CD4-positive, alpha-beta T cell (primary cell): ENCODE measurements around the gene FILIP1L. TPM values are rescaled to one million over a fixed set of nuclear protein-coding genes. Genes with fewer than 3 reads are reported as not detected.

Source experiments
- ATAC-seq: fragments of 200-7000 bp; cut with Tn5 transposase; one replicate; pipeline ENCODE4 v1.10.0; 2022; ENCODE audit warnings: mild to moderate bottlenecking; ENCODE audit not compliant: poor library complexity
- CTCF ChIA-PET: fragments of 350-600 bp; sonication (Branson Sonifier 250); formaldehyde crosslinking; loops from one replicate; lab custom pipeline; 2021; ENCODE audit warnings: antibody characterized with exemption, inconsistent platforms; lab: Charles Lee
- POLR2A ChIA-PET: fragments of 350-600 bp; sonication (Branson Sonifier 250); formaldehyde crosslinking; loops from one replicate; lab custom pipeline; 2021; ENCODE audit warnings: antibody characterized with exemption, inconsistent platforms; lab: Charles Lee
- DNase-seq, 14 experiments: peaks; one replicate each; pipeline ENCODE4 v3.0.0-alpha.2; 2013 to 2020; ENCODE audit warnings: mixed read lengths in 2 of 14
- H3K27ac ChIP-seq, 2 donors: one replicate each; pipeline versions ENCODE4 v1.5.1 to v1.7.0; 2013; ENCODE audit warnings: low read length in 2 of 2, low read depth in 1 of 2, mild to moderate bottlenecking in 1 of 2
- H3K27me3 ChIP-seq, 2 experiments: 1 replicate in 1 of 2; 2 replicates in 1 of 2; pipeline versions ENCODE4 v1.6.1 to v1.7.0; 2013; ENCODE audit warnings: low read length in 2 of 2, control low read depth in 1 of 2, mild to moderate bottlenecking in 1 of 2, moderate library complexity in 1 of 2; ENCODE audit not compliant: insufficient read depth in 2 of 2, control insufficient read depth in 1 of 2
- H3K36me3 ChIP-seq: one replicate; pipeline ENCODE4 v1.6.1; 2013; ENCODE audit warnings: low read length, control low read depth; ENCODE audit not compliant: insufficient read depth
- H3K4me1 ChIP-seq: one replicate; pipeline ENCODE4 v1.6.1; 2013; ENCODE audit warnings: low read length, control low read depth; ENCODE audit not compliant: insufficient read depth
- H3K4me3 ChIP-seq: one replicate; pipeline ENCODE4 v1.5.1; 2013; ENCODE audit warnings: mild to moderate bottlenecking, low read length, moderate library complexity
- H3K9me3 ChIP-seq, 2 experiments: 1 replicate in 1 of 2; 2 replicates in 1 of 2; pipeline versions ENCODE4 v1.6.1 to v1.7.0; 2013; ENCODE audit warnings: low read length in 2 of 2, mild to moderate bottlenecking in 2 of 2, control low read depth in 1 of 2, moderate library complexity in 1 of 2; ENCODE audit not compliant: control insufficient read depth in 1 of 2, insufficient read depth in 1 of 2
- H3K27ac Mint-ChIP-seq: one replicate; pipeline ENCODE4 v1.8.0; 2020; ENCODE audit warnings: mixed read lengths
- H3K27me3 Mint-ChIP-seq: one replicate; pipeline ENCODE4 v1.8.0; 2021; ENCODE audit warnings: mixed read lengths
- H3K36me3 Mint-ChIP-seq: one replicate; pipeline ENCODE4 v1.8.0; 2021; ENCODE audit warnings: low read depth, mixed read lengths
- H3K4me1 Mint-ChIP-seq: one replicate; pipeline ENCODE4 v1.8.0; 2021; ENCODE audit warnings: low read depth, mixed read lengths
- H3K4me3 Mint-ChIP-seq: one replicate; pipeline ENCODE4 v1.8.0; 2020; ENCODE audit warnings: mild to moderate bottlenecking, mixed read lengths
- H3K9me3 Mint-ChIP-seq: one replicate; pipeline ENCODE4 v1.8.0; 2020; ENCODE audit warnings: mixed read lengths
- CTCF ChIP-seq: fragments of 200-600 bp; IDR thresholded peaks from one replicate; pipeline ENCODE4 v1.8.0; 2022; ENCODE audit warnings: antibody characterized with exemption, mild to moderate bottlenecking
- intact Hi-C, 2 experiments: fragments of 100-400 bp; cut with DNase I in 1 of 2; cut with micrococcal nuclease in 1 of 2; formaldehyde crosslinking; loops; one replicate each; pipeline versions ENCODE4 v1.15.1 to v1.9.0; 2023 to 2025; cut with DNase I, micrococcal nuclease
- microRNA-seq: library from miRNA; unstranded; fragments of <30 nt; microRNA quantifications from one replicate; pipeline ENCODE4 v1.2.0, GENCODE V29; 2021; ENCODE audit warnings: borderline microRNAs expressed, borderline replicate concordance
- total RNA-seq, 174 experiments: library from RNA in 2 of 174; stranded (reverse) in 2 of 174; gene quantifications; one replicate each; pipeline ENCODE4 v1.2.3 and lab custom pipeline; 2021 to 2026

Gene FILIP1L
- total RNA-seq, 2 experiments from 2014 or later: 0.08 to 0.28 TPM

- no peaks in the 10 kb centered on the region for H3K27me3 ChIP-seq
- DNase-seq (no peak), ATAC-seq (no peak)
- no peak for TF ChIP-seq CTCF
- no peaks in the 10 kb centered on the region for H3K27me3 Mint-ChIP-seq
- H3K36me3 ChIP-seq: no peaks in the 10 kb centered on the region
- H3K4me3 ChIP-seq: no peak overlapping the region
- no peak overlapping the region for H3K27ac Mint-ChIP-seq
- intact Hi-C loops: no loop called here
- H3K4me3 Mint-ChIP-seq: no peak overlapping the region
- no peaks in the 10 kb centered on the region for H3K4me1 Mint-ChIP-seq
- no peaks in the 10 kb centered on the region for H3K36me3 Mint-ChIP-seq
- no peaks in the 10 kb centered on the region for H3K9me3 Mint-ChIP-seq
- ChIA-PET CTCF (no interaction called here), POLR2A (no interaction called here)
- H3K4me1 ChIP-seq: no peaks in the 10 kb centered on the region
- no peaks in the 10 kb centered on the region for H3K9me3 ChIP-seq
- no peak overlapping the region for H3K27ac ChIP-seq
These were observed 319.8 kb downstream of the FILIP1L start for GRCh38 chr3:99794485-99794884.

DNA sequence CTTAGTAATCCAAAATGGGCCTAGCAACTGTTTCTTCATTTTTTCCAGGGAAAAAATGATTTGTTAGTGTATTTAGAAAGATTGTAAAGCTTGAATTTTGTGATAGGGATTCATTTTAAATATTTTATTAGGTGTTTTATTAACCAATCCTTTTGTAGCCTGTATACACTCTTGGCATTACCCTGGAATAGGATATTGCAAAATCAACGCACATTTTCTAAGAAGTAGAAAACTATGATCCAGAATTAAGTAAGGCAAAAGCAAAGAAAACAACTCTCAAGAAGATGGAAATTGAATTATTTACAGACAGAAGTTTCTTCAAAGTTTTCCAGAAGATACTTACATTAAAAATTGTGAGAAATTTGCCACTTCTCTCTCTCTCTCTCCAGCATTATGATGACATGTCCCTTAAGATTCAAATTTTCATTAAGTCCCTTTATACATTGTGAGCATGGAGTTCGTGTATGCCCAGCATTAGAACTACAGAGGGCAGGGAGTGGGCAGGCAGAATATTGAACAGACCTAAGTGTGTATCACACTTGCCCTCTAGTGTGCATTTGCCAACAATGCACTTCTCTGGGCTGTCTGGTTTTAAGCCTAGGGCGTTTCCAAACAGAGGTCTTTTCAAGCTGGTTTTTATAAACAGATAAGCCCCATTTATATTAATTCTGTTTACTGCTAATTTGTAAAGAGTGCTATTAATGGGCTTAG is 325.1 kb downstream of the FILIP1L start:
- no peak overlapping the region for H3K4me3 Mint-ChIP-seq
- intact Hi-C loops: loop anchor here in 1 of 2 experiments (10.0 kb wide), 1 partner anchor 974 kb away; no protein-coding TSS in a partner anchor
- ChIA-PET CTCF (no interaction called here), POLR2A (no interaction called here)
- Histone ChIP-seq H3K27me3 (no peaks in the 10 kb centered on the region), H3K36me3 (no peaks in the 10 kb centered on the region), H3K27ac (no peak overlapping the region), H3K4me1 (no peaks in the 10 kb centered on the region), H3K9me3 (no peaks in the 10 kb centered on the region), H3K4me3 (no peak overlapping the region)
- no peaks in the 10 kb centered on the region for H3K36me3 Mint-ChIP-seq
- peak; percentile 47 for TF ChIP-seq CTCF
- peak; percentile 69 for ATAC-seq
- H3K27me3 Mint-ChIP-seq: no peaks in the 10 kb centered on the region
- no peak overlapping the region for H3K27ac Mint-ChIP-seq
- no peaks in the 10 kb centered on the region for H3K9me3 Mint-ChIP-seq
- DNase-seq: peak in 2 of 14 experiments; percentile 29 to 36
- H3K4me1 Mint-ChIP-seq: no peaks in the 10 kb centered on the region

Small RNA genes lying within 50 kb of the gene (microRNA-seq; reads per million reads assigned to microRNA genes)
- not detected for gene MIR3921

Other genes starting within 250 kb of the FILIP1L start
- 10 to 100 TPM; 31.8 to 34.8 TPM for gene TBC1D23, start 146.5 kb upstream of the FILIP1L start, total RNA-seq
- 10 to 100 TPM; 18.6 to 21.4 TPM for gene NIT2, start 220.3 kb upstream of the FILIP1L start, total RNA-seq